ENCODE results near the gene SNPH. TPM values are rescaled to one million over a fixed set of nuclear protein-coding genes. Genes with fewer than 3 reads are reported as not detected.
A peak's percentile ranks its signal among the peaks of the same experiment; 100 is the strongest.

The SNPH gene
- total RNA-seq, 1 donor from 2014 or later, result 4.3 TPM

DNA sequence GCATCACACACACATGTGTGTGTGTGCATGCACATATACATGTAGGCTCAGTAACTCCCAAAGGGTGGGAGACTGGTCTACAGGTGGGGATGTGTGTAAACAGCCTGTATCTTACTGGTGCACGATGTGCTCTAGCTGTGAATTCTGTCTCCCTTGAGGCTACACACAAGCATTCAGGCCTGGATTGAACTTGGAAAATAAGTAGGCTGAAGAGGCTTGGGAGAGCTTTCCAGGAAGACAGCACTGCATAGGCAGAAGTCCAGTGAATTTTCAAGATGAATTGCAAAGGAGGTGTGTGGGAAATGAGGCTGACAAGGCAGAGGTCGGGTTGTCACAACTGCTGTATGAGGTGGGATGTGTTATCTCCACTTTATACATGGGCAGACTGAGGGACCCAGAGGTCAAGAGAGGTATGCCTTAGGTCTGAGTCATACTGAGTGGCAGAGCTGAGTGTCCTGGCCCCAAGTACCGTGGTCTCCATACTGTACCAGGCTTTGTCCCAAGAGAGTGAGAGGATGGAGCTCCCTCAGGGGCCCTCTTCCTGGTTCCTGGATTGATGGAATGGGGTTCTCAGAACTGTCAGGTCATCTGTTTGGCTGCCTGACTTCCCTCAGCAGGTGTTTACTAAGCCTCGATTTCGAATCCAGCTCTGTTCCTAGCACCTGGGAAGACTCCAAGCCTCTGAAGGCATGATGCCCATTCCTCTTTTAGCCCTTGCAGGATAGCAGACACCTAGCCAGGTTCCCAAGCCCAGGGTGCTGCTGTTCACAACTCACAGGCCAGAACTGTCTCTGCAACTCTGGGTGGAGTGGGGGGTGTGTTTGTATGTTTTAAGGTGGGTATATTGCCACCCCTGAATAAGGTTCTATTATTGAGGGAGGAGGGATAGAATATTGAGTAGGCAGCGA is 14.4 kb downstream of the SNPH start:
- DNase-seq (no peak), ATAC-seq (peak; percentile 28)
- Histone ChIP-seq H3K4me3 (no peak overlapping the region), H3K4me1 (peaks cover 5% of the 10 kb centered on the region), H3K27ac (no peak overlapping the region), H3K27me3 (no peaks in the 10 kb centered on the region), H3K9me3 (no peaks in the 10 kb centered on the region), H3K36me3 (no peaks in the 10 kb centered on the region)
- intact Hi-C loops (cut with DNase I), result no loop called here
- TF ChIP-seq, protein P1, sequence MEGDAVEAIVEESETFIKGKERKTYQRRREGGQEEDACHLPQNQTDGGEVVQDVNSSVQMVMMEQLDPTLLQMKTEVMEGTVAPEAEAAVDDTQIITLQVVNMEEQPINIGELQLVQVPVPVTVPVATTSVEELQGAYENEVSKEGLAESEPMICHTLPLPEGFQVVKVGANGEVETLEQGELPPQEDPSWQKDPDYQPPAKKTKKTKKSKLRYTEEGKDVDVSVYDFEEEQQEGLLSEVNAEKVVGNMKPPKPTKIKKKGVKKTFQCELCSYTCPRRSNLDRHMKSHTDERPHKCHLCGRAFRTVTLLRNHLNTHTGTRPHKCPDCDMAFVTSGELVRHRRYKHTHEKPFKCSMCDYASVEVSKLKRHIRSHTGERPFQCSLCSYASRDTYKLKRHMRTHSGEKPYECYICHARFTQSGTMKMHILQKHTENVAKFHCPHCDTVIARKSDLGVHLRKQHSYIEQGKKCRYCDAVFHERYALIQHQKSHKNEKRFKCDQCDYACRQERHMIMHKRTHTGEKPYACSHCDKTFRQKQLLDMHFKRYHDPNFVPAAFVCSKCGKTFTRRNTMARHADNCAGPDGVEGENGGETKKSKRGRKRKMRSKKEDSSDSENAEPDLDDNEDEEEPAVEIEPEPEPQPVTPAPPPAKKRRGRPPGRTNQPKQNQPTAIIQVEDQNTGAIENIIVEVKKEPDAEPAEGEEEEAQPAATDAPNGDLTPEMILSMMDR (IDR thresholded peaks at IDR 0.05), result no peak

DNA sequence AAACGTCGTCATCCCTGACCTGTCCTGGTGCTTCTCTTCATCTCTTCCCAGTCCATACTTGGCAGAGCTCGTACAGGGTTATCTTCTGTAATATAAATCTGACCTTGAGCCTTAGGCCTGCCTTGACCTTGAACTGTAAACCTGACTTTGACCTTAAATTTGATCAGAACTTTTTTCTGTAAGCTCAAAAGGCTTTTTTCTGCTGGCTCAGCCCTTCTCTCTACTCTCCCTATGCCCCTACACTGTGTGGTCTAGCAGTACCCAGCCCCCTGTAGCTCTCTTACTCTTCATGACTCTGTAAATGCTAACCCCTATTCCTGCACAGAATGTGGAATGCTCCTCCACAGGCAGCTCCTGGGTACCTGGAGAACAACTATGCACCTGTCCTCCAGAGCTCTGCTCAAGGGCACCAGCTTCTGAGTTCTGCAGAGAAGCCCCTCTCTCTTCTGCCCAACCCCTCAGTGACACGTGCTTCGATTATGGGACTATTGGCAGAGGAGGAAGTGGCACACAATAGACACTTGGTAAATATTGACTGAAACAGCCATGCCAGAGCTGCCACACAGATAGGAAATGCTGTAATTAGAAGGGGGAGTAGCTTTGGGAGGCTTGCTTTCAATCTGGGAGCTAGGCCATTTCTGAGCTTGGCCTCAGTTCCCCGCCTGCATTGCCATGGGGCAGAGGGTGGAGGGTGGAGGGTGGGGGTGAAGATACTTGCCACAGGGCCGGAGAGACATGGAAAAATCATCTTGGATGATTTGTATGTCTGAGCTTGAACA is 15.4 kb downstream of the SNPH start:
- no peak for ATAC-seq
- H3K9me3 ChIP-seq, result no peaks in the 10 kb centered on the region
- TF ChIP-seq, protein P1 (IDR thresholded peaks at IDR 0.05), result no peak
- no peaks in the 10 kb centered on the region for H3K36me3 ChIP-seq
- H3K4me3 ChIP-seq, result no peak overlapping the region
- H3K27ac ChIP-seq, result no peak overlapping the region
- intact Hi-C loops (cut with DNase I), result no loop called here
- peaks cover 5% of the 10 kb centered on the region for H3K4me1 ChIP-seq
- DNase-seq, result no peak
- H3K27me3 ChIP-seq, result no peaks in the 10 kb centered on the region

DNA sequence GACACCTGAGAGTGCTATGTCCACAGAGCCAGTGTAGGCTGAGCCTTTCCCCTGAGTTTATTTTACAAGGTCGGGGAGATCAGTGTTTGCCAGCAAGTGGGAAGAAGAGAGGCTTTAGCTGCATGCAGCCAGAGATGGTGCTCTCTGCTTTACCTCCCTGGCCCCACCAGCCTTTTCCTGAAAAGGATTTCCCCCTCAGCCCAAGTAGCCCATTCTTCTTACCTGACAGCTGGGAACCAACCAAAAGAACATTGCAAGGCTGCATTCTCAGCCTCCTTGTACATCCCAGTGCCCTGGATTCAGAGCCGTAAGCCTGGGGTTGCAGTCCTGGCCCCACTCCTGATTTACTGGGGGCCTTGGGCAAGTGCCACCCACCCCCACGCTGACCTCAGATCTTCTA is 16.9 kb downstream of the SNPH start:
- Histone ChIP-seq H3K36me3 (no peaks in the 10 kb centered on the region), H3K27me3 (no peaks in the 10 kb centered on the region), H3K27ac (no peak overlapping the region), H3K4me1 (peaks cover 5% of the 10 kb centered on the region), H3K4me3 (no peak overlapping the region), H3K9me3 (no peaks in the 10 kb centered on the region)
- intact Hi-C loops (cut with DNase I), result no loop called here
- DNase-seq (no peak), ATAC-seq (no peak)
- TF ChIP-seq, protein P1 (IDR thresholded peaks at IDR 0.05), result no peak

DNA sequence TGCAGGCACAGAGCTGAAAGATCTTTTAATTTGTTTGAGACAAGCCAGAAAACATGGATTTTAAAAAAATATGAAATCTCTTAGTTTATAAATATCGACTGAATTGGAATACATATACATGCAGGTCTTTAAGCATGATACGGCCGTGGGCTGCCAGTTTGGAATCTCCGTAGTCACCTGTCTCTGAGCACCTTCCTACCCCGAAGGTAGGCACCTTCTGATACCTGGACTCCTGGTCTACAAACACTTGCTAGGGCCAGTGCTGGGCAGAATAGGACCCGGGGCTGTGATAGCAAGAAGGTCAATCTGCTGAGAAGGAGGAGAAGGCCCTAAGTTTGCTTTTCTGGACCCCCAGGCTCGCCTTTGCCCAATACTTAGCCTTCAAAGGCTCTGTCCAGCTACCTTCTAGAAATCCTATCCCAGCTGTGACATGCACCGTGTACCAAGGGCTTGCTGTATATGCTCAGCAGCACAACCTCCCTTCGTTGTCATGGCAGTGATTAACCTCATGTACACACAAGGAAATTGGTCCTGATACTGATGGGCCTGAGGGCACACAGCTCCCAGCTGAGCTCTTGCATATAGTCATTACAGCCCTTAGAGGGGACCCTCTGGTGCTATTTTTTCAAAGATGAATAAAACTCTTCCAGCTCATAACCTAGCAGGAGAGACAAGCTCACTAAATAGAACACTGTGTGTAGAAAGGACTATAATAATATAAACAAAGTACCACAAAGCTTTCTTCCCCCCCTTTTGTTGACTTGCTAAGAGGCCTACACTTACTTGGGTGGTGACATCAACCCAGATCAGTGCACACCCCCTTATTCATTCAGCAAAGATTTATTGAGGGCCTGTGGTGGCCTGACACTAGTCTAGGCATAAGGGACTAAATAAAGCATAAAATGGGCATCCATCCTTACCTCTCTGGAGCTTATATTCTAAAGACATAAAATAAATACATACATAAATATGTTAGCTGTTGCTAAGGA is 17.7 kb downstream of the SNPH start:
- ATAC-seq, result no peak

More for the DNA sequence above, 17.7 kb downstream of the SNPH start:
- intact Hi-C loops (cut with DNase I), result no loop called here
- Histone ChIP-seq H3K9me3 (no peaks in the 10 kb centered on the region), H3K36me3 (no peaks in the 10 kb centered on the region), H3K4me3 (no peak overlapping the region), H3K27ac (no peak overlapping the region), H3K4me1 (peaks cover 5% of the 10 kb centered on the region), H3K27me3 (no peaks in the 10 kb centered on the region)
- no peak for DNase-seq
- TF ChIP-seq, protein P1 (IDR thresholded peaks at IDR 0.05), result no peak
